ENCODE data around the gene RBCK1.
"Not testable (repeated sequence)": the region's sequence is repeated elsewhere in the genome, so short reads cannot be mapped to it uniquely, and the experiment has no call there.

The RBCK1 gene

GRCh38 chr20:407953-408842 lies at the start of gene RBCK1:
Gene RBCK1, plus strand, starts transcription at chr20:408299. Its CDS starts 459 bp downstream, at chr20:408758.
- DNase-seq, result peak; percentile 56

GRCh38 chr20:358891-359555 lies 49.1 kb upstream of the RBCK1 start:
- DNase-seq, result no peak

- no peak for DNase-seq
Observed at GRCh38 chr20:361561-361960, 46.5 kb upstream of the RBCK1 start.

GRCh38 chr20:362271-363254 lies 45.5 kb upstream of the RBCK1 start:
- peak; percentile 73 for DNase-seq

- no peak for DNase-seq
Observed at GRCh38 chr20:363319-364078, 44.6 kb upstream of the RBCK1 start.

GRCh38 chr20:364905-365794 lies 42.9 kb upstream of the RBCK1 start:
- DNase-seq, result no peak

GRCh38 chr20:366041-366718 lies 41.9 kb upstream of the RBCK1 start:
- no peak for DNase-seq

- DNase-seq, result no peak
Observed at GRCh38 chr20:366719-367485, 41.2 kb upstream of the RBCK1 start.

- DNase-seq, result no peak
Observed at GRCh38 chr20:367486-367887, 40.6 kb upstream of the RBCK1 start.

- no peak for DNase-seq
Observed at GRCh38 chr20:368915-369314, 39.2 kb upstream of the RBCK1 start.

GRCh38 chr20:370151-370600 lies 37.9 kb upstream of the RBCK1 start:
- no peak for DNase-seq

- DNase-seq, result no peak
Observed at GRCh38 chr20:370977-371754, 36.9 kb upstream of the RBCK1 start.

GRCh38 chr20:371755-372542 lies 36.1 kb upstream of the RBCK1 start:
- no peak for DNase-seq

GRCh38 chr20:372543-373082 lies 35.5 kb upstream of the RBCK1 start:
- not testable (repeated sequence) for DNase-seq

GRCh38 chr20:373171-373890 lies 34.8 kb upstream of the RBCK1 start:
- no peak for DNase-seq

- no peak for DNase-seq
Observed at GRCh38 chr20:375265-375889, 32.7 kb upstream of the RBCK1 start.
